Peyer's patch (tissue), 4 donors: ENCODE measurements around the gene MAGEH1.
"Not testable (repeated sequence)": the region's sequence is repeated elsewhere in the genome, so short reads cannot be mapped to it uniquely, and the experiment has no call there.

Source experiments
- POLR2A ChIP-seq, 2 donors: fragments of 450-650 bp; IDR thresholded peaks; one replicate each; pipeline ENCODE4 v1.5.1; 2017; ENCODE audit warnings: antibody characterized with exemption in 2 of 2, mild to moderate bottlenecking in 2 of 2, moderate library complexity in 2 of 2
- TF ChIP-seq, protein P1 (sequence below), 6 experiments: fragments of 450-650 bp in 4 of 6; fragments of 200-600 bp in 2 of 6; sonication (generic) in 1 of 6; IDR thresholded peaks; one replicate each; pipeline ENCODE4 v1.5.1; 2017 to 2019; ENCODE audit warnings: antibody characterized with exemption in 6 of 6, mild to moderate bottlenecking in 3 of 6, moderate library complexity in 1 of 6

DNA sequence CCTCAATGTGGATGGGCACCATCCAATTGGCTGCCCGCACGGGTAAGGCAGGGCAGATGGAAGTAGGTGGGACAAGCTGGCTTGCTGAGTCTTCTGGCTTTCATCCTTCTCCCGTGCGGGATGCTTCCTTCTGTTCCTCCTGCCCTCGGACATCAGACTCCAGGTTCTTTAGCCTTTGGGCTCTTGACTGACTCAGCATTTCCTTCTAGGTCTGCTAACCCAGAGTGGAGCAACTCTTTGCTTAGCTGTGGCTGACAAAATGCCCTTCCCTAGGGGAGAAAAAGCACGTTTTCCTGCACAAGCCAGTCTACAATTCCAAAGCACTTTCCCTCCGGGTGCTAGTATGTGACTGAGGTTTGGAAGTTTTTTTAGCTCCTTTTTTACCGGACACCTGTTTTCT lies 28.0 kb downstream of the MAGEH1 start:
- TF ChIP-seq, protein P1, sequence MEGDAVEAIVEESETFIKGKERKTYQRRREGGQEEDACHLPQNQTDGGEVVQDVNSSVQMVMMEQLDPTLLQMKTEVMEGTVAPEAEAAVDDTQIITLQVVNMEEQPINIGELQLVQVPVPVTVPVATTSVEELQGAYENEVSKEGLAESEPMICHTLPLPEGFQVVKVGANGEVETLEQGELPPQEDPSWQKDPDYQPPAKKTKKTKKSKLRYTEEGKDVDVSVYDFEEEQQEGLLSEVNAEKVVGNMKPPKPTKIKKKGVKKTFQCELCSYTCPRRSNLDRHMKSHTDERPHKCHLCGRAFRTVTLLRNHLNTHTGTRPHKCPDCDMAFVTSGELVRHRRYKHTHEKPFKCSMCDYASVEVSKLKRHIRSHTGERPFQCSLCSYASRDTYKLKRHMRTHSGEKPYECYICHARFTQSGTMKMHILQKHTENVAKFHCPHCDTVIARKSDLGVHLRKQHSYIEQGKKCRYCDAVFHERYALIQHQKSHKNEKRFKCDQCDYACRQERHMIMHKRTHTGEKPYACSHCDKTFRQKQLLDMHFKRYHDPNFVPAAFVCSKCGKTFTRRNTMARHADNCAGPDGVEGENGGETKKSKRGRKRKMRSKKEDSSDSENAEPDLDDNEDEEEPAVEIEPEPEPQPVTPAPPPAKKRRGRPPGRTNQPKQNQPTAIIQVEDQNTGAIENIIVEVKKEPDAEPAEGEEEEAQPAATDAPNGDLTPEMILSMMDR (IDR thresholded peaks at IDR 0.05), result not testable (repeated sequence)
- TF ChIP-seq POLR2A (IDR thresholded peaks at IDR 0.05), result not testable (repeated sequence)
